RWPE1 (cell line): ENCODE results near the gene AGBL1.

Source experiments
- CTCF ChIA-PET: fragments of 350-600 bp; sonication (Branson Sonifier 250); formaldehyde crosslinking; extraction: SDS; loops from one replicate; lab custom pipeline; 2021; lab: Yijun Ruan, JAX
- POLR2A ChIA-PET: fragments of 400-600 bp; formaldehyde crosslinking; extraction: SDS; loops from one replicate; lab custom pipeline; 2020; ENCODE audit warnings: antibody characterized with exemption; ENCODE audit not compliant: low non-redundant PET; lab: Yijun Ruan, JAX
- DNase-seq: peaks from one replicate; pipeline ENCODE4 v3.0.0; 2012; ENCODE audit warnings: low spot score
- H3K27ac ChIP-seq: fragments of 450-650 bp; 2 replicates; pipeline ENCODE4 v1.5.1; 2017
- TF ChIP-seq, protein P1 (sequence below): fragments of 450-650 bp; conservative IDR thresholded peaks from 2 replicates; pipeline ENCODE4 v1.5.1; 2017; ENCODE audit warnings: low read depth, mild to moderate bottlenecking

AGBL1 gene

GRCh38 chr15:86483936-86484335 is 404.3 kb downstream of the AGBL1 start:
- TF ChIP-seq, protein P1, sequence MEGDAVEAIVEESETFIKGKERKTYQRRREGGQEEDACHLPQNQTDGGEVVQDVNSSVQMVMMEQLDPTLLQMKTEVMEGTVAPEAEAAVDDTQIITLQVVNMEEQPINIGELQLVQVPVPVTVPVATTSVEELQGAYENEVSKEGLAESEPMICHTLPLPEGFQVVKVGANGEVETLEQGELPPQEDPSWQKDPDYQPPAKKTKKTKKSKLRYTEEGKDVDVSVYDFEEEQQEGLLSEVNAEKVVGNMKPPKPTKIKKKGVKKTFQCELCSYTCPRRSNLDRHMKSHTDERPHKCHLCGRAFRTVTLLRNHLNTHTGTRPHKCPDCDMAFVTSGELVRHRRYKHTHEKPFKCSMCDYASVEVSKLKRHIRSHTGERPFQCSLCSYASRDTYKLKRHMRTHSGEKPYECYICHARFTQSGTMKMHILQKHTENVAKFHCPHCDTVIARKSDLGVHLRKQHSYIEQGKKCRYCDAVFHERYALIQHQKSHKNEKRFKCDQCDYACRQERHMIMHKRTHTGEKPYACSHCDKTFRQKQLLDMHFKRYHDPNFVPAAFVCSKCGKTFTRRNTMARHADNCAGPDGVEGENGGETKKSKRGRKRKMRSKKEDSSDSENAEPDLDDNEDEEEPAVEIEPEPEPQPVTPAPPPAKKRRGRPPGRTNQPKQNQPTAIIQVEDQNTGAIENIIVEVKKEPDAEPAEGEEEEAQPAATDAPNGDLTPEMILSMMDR: no peak
- POLR2A ChIA-PET: no interaction called here
- DNase-seq: no peak
- H3K27ac ChIP-seq: no peak overlapping the region
- CTCF ChIA-PET: no interaction called here

DNA sequence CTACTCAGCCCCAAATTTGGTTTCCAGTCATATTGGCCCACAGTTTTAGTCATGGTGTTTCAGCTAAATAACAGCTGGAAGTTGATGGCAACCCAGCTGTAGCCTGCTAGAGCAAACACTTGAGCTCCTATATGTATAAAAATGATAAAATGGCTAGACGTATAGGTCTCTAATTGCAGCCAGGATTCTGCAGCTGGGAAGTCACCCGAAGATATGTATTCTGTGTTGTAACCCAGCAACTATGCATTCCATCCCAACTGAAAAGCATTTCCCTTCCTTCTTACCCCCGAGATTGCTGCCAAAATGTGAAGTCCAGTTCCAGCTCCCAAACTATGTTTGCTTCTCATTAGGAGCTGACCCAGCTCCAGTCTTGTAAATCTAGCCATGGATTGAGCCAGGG is 408.4 kb downstream of the AGBL1 start:
- TF ChIP-seq, protein P1: no peak
- CTCF ChIA-PET: no interaction called here
- POLR2A ChIA-PET: no interaction called here
- no peak for DNase-seq
- H3K27ac ChIP-seq: no peak overlapping the region

DNA sequence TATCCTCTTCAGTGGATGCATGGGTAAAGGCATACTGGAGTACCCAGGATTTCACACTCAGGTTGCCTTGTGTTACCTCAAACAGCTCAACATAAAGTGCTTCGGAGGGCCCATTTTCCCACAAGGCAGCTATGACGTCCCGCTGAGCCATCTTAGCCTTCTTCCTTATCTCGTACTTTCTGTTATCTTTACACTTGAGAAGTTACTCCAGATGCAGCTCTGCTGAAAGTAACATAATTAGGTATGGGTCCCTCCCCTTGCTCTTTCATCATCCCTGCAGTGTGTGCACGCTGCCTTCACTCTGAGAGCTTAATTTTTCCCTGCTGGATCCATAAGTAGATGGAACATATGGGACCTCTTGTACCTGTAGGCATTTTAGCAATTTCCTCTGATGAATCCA is 410.3 kb downstream of the AGBL1 start:
- H3K27ac ChIP-seq: no peak overlapping the region
- CTCF ChIA-PET: interaction anchor here (0.7 kb wide), 1 partner anchor 733 kb away, joined by 5 read pairs; no protein-coding TSS in a partner anchor
- POLR2A ChIA-PET: no interaction called here
- TF ChIP-seq, protein P1: no peak
- no peak for DNase-seq

GRCh38 chr15:86491118-86491517 is 411.4 kb downstream of the AGBL1 start:
- DNase-seq: no peak
- TF ChIP-seq, protein P1: no peak
- no peak overlapping the region for H3K27ac ChIP-seq
- ChIA-PET CTCF (interaction anchor here (0.6 to 0.7 kb wide), 2 partner anchors 35 to 1040 kb away, joined by 3 read pairs; no protein-coding TSS in a partner anchor), POLR2A (no interaction called here)

DNA sequence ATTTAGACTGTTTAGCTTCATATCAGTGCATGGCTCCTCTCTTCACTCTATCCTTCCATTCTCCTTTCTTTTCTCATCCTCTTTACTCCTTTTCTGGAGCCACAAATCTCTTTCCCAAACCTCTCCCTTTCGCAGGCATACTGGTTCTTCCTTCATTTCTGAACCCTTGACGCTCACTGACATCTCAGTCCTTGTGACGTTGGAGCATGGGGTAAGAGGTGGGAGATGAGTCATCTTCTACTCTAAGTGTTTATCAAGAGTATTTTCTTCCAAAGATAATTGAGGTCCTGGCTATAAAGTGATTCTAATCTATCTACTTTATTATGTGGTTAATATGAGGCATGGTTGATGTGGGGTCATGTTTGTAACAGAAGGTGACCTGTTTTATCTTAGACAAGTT is 414.2 kb downstream of the AGBL1 start:
- TF ChIP-seq, protein P1: no peak
- DNase-seq: no peak
- no peak overlapping the region for H3K27ac ChIP-seq
- POLR2A ChIA-PET: no interaction called here
- CTCF ChIA-PET: no interaction called here

DNA sequence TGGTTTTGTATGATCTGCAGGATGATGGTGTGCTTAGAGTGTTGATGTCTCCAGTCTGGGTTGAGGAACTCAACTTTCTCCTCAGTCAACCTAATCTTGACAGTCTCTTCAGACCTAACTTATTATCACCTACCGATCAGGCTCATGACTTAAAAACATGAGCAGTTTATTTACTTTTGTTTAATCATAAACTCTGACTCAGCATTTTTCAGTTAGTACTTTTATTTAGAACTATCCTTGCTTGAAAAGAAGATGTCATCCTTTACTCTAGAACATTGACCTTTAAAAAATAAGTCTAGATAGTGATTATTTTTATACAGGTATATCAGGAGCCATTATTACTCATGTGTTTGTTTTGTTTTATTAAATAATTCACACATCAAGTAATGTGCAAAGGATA is 414.8 kb downstream of the AGBL1 start:
- DNase-seq: no peak
- ChIA-PET POLR2A (no interaction called here), CTCF (no interaction called here)
- H3K27ac ChIP-seq: no peak overlapping the region
- TF ChIP-seq, protein P1: no peak
